Osteoblast (primary cell): ENCODE data around the gene NANOS3. TPM values are rescaled to one million over a fixed set of nuclear protein-coding genes. Genes with fewer than 3 reads are reported as not detected.

ENCODE experiments used
- DNase-seq: peaks from one replicate; pipeline ENCODE4 v3.0.0; 2011; ENCODE audit warnings: low spot score, mixed read lengths; ENCODE audit not compliant: insufficient read length; ENCODE audit errors: missing footprints
- H2AFZ ChIP-seq: 2 replicates; pipeline ENCODE4 v1.6.0; 2011; ENCODE audit warnings: mild to moderate bottlenecking, low read length
- H3K27ac ChIP-seq: 2 replicates; pipeline ENCODE4 v1.5.1; 2011; ENCODE audit warnings: mild to moderate bottlenecking, low read depth, low read length, moderate library complexity
- H3K27me3 ChIP-seq: 2 replicates; pipeline ENCODE4 v1.6.0; 2012; ENCODE audit warnings: mild to moderate bottlenecking, control low read depth, inconsistent platforms, low read length, moderate library complexity; ENCODE audit not compliant: insufficient read depth
- H3K36me3 ChIP-seq: 2 replicates; pipeline ENCODE4 v1.5.1; 2011; ENCODE audit warnings: mild to moderate bottlenecking, low read length, control low read depth, moderate library complexity; ENCODE audit not compliant: insufficient read depth
- H3K4me1 ChIP-seq: 2 replicates; pipeline ENCODE4 v1.5.1; 2011; ENCODE audit warnings: mild to moderate bottlenecking, low read length, control low read depth, moderate library complexity; ENCODE audit not compliant: insufficient read depth
- H3K4me2 ChIP-seq: 2 replicates; pipeline ENCODE4 v1.6.0; 2011; ENCODE audit warnings: mild to moderate bottlenecking, low read length; ENCODE audit not compliant: insufficient read depth
- H3K4me3 ChIP-seq: fragments of 200-600 bp; sonication (generic); 3 replicates; pipeline ENCODE4 v1.5.1; 2012; ENCODE audit warnings: mild to moderate bottlenecking, low read length, inconsistent platforms; ENCODE audit not compliant: insufficient read depth
- H3K79me2 ChIP-seq: 2 replicates; pipeline ENCODE4 v1.6.0; 2012; ENCODE audit warnings: mild to moderate bottlenecking, low read length, control low read depth, inconsistent platforms; ENCODE audit not compliant: insufficient read depth
- H3K9me3 ChIP-seq: 2 replicates; pipeline ENCODE4 v1.5.1; 2011; ENCODE audit warnings: low read depth, low read length, control low read depth
- H4K20me1 ChIP-seq: 2 replicates; pipeline ENCODE4 v1.6.0; 2012; ENCODE audit warnings: mild to moderate bottlenecking, low read length, control low read depth; ENCODE audit not compliant: insufficient read depth
- total RNA-seq: library from RNA; depleted of rRNA; stranded (reverse); fragments of >200 nt; gene quantifications from 2 replicates; pipeline ENCODE4 v1.2.3, GENCODE V29; 2012
- TF ChIP-seq, protein P1 (sequence below): IDR thresholded peaks from 2 replicates; pipeline ENCODE4 v1.5.1; 2011; ENCODE audit warnings: mild to moderate bottlenecking, low read depth, low read length, moderate library complexity; ENCODE audit errors: extremely low read depth

Gene NANOS3
- total RNA-seq, 1 donor: not detected

DNA sequence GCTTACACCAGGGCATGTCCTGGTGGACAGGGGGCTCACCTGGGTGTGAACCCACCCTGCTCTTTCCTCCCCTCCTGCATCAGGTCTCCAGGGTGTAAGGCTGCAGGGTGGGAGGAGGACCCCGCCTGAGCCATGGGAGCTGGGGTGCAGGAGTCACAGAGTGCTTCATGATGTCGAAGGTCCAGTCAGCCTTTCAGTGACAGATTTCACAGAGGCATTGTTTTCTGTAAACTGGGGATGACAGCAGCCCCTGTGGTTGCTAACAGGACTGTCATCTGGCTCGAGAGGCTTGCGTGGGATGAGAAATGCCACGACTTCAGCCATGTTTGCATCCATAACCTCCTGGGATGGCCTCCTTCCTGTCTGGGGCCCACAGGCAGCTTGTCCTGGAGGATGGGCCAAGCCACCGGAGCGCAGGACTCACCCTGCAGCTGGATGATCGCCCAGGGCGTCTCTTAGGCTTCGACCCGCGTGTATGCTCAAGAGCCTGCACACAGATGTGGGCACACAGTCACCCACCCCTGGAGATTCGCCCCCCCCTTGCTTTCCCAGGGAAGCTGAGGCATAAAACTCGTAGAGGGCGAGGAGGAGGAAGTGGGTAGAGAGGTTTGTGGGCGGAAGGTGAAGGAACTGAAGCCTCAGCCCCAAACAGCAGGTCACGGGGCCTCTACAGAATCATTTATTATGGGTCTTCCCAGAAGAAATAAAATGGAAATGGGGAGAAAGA lies 4.9 kb downstream of the NANOS3 start:
- Histone ChIP-seq H3K4me3 (peak overlapping the region; percentile 10), H3K36me3 (no peaks in the 10 kb centered on the region), H2AFZ (peak overlapping the region; percentile 88), H3K4me2 (peak overlapping the region; percentile 16), H3K9me3 (no peaks in the 10 kb centered on the region), H3K27ac (peak overlapping the region; percentile 48), H3K79me2 (no peaks in the 10 kb centered on the region), H4K20me1 (no peaks in the 10 kb centered on the region), H3K4me1 (peaks cover 20% of the 10 kb centered on the region), H3K27me3 (no peaks in the 10 kb centered on the region)
- TF ChIP-seq, protein P1, sequence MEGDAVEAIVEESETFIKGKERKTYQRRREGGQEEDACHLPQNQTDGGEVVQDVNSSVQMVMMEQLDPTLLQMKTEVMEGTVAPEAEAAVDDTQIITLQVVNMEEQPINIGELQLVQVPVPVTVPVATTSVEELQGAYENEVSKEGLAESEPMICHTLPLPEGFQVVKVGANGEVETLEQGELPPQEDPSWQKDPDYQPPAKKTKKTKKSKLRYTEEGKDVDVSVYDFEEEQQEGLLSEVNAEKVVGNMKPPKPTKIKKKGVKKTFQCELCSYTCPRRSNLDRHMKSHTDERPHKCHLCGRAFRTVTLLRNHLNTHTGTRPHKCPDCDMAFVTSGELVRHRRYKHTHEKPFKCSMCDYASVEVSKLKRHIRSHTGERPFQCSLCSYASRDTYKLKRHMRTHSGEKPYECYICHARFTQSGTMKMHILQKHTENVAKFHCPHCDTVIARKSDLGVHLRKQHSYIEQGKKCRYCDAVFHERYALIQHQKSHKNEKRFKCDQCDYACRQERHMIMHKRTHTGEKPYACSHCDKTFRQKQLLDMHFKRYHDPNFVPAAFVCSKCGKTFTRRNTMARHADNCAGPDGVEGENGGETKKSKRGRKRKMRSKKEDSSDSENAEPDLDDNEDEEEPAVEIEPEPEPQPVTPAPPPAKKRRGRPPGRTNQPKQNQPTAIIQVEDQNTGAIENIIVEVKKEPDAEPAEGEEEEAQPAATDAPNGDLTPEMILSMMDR: no peak
- peak; percentile 99 for DNase-seq

DNA sequence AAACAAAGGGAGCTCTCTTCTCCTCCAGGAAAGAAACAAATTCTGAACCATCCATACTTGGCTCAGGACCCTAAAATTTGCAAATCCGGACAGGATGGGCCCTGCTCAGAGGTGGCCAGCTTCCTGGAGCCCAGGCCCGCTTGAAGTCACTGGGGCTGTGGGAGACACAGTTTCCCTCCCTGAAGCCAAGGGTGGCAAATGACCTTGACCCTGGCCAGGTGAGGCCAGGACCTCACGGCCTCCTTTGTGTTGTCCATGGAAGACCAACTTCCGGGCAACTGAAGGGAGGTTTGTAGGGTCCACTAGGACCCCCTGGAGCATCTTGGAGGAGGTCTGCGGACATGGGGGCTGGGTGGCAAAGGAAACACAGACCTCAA lies 5.5 kb downstream of the NANOS3 start:
- Histone ChIP-seq H3K9me3 (no peaks in the 10 kb centered on the region), H3K4me3 (no peak overlapping the region), H3K27me3 (no peaks in the 10 kb centered on the region), H2AFZ (peak overlapping the region; percentile 88), H3K4me2 (no peak overlapping the region), H3K27ac (no peak overlapping the region), H4K20me1 (no peaks in the 10 kb centered on the region), H3K79me2 (no peaks in the 10 kb centered on the region), H3K36me3 (no peaks in the 10 kb centered on the region), H3K4me1 (peaks cover 25% of the 10 kb centered on the region)
- peak; percentile 56 for DNase-seq
- TF ChIP-seq, protein P1: no peak

DNA sequence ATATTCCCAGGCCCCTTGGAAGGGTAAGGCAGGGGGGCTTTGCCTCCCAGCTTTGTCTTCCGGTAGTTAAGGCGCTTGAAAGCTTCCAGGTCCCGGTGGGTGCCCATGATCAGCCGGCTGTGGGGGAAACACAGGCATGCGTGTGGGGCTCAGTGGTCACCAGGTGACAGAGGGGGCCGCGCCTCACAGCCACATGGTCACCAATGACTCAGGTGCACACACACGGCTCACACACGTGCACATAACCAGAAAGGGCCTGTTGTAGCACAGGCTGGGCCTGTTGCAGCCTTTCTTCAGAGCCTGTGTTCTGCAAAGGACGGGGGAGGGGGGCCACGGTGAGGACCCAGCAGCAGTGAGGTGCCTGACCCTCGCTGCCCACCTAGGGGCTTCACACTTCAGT lies 5.9 kb downstream of the NANOS3 start:
- Histone ChIP-seq H4K20me1 (no peaks in the 10 kb centered on the region), H3K36me3 (no peaks in the 10 kb centered on the region), H3K79me2 (no peaks in the 10 kb centered on the region), H3K27ac (no peak overlapping the region), H2AFZ (no peak overlapping the region), H3K4me2 (no peak overlapping the region), H3K4me1 (peaks cover 27% of the 10 kb centered on the region), H3K4me3 (no peak overlapping the region), H3K27me3 (no peaks in the 10 kb centered on the region), H3K9me3 (no peaks in the 10 kb centered on the region)
- peak; percentile 64 for DNase-seq
- TF ChIP-seq, protein P1: no peak

DNA sequence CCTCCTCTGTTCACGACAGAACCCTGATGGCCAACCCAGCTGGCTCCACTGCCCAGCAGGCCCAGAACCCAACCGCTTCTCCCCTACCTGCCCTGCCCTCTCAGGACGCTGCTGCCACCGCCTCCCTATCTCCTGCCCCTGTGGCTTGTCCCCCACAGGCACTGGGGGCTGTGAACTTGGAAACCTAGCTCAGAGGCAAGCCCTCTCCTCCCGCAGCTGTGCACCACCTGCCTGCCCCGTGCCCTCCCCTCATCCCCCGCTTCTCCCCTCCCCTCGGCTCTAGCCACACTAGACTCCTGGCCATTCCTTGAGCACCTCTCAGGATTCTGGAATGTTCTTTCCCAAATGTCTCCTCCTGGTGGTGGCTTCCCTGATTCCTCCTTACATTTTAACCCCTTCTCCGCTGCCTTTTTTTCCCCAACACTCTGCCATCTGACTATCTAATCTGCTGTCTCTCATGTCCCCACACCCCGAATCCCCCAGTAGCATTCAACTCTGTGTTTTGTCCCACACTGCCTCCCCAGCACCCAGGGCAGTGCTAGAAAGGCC lies 6.7 kb downstream of the NANOS3 start:
- Histone ChIP-seq H3K79me2 (no peaks in the 10 kb centered on the region), H3K4me2 (no peak overlapping the region), H4K20me1 (no peaks in the 10 kb centered on the region), H3K4me3 (no peak overlapping the region), H3K9me3 (no peaks in the 10 kb centered on the region), H3K27ac (no peak overlapping the region), H3K4me1 (peaks cover 27% of the 10 kb centered on the region), H2AFZ (no peak overlapping the region), H3K27me3 (no peaks in the 10 kb centered on the region), H3K36me3 (no peaks in the 10 kb centered on the region)
- TF ChIP-seq, protein P1: peak; percentile 26
- DNase-seq: peak; percentile 74
